Measurements from ENCODE around the gene VSIR.

DNA sequence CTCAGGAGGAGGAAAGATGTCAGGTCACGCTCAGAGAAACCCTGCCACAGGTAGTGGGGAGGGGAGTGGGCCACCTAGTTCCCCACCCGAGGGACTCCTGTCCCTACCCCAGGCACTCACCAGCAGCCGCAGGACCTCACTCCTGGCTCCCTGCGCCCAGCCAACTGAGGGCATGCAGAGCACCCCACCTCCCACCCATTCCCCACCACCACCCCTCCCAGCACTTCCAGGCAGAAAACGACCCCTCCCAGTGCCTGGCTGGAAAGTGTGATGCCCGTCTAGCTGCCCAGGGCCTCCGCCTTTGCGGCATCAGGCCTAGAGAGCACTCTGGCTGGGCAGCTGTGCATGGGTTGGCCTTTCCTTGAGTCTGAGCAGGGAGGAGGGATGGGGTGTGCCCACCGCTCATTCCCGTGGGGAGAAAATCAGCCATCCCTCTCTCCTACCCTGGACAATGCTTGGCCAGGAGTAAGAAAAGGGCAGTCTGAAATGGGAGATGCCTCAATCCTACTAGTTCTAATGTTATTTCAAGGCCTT, 55.1 kb downstream of the VSIR start:
- TF ChIP-seq POLR2AphosphoS5 (IDR thresholded peaks at IDR 0.05; ENCODE audit: low read depth, low read length) (no peak), TAF1 (IDR thresholded peaks at IDR 0.05; ENCODE audit: low read depth, low read length) (no peak)
